ENCODE results near the gene TMEM143.

GRCh38 chr19:48302600-48302959, 61.2 kb downstream of the TMEM143 start:
- TF ChIP-seq CTCF (IDR thresholded peaks at IDR 0.05) (no peak), POLR2A (IDR thresholded peaks at IDR 0.05) (no peak)
